Lower lobe of right lung (tissue), 2 donors: ENCODE data around the gene MNX1. TPM values are rescaled to one million over a fixed set of nuclear protein-coding genes. Genes with fewer than 3 reads are reported as not detected.

Experiments used
- ATAC-seq, 2 donors: fragments of 200-7000 bp; cut with Tn5 transposase; one replicate each; pipeline ENCODE4 v1.9.1; 2020 to 2022; ENCODE audit warnings: mild to moderate bottlenecking in 2 of 2, moderate library complexity in 2 of 2
- DNase-seq: peaks from one replicate; pipeline ENCODE4 v3.0.0-alpha.2; 2020
- H3K27ac ChIP-seq: fragments of 200-600 bp; one replicate; pipeline ENCODE4 v1.8.0; 2022
- H3K27me3 ChIP-seq: fragments of 200-600 bp; one replicate; pipeline ENCODE4 v1.8.0; 2022; ENCODE audit warnings: low read depth
- H3K36me3 ChIP-seq: fragments of 200-600 bp; one replicate; pipeline ENCODE4 v1.8.0; 2022; ENCODE audit warnings: mild to moderate bottlenecking
- H3K4me1 ChIP-seq: fragments of 200-600 bp; one replicate; pipeline ENCODE4 v1.8.0; 2022
- H3K4me3 ChIP-seq: fragments of 200-600 bp; one replicate; pipeline ENCODE4 v1.8.0; 2022; ENCODE audit warnings: mild to moderate bottlenecking
- H3K9me3 ChIP-seq: fragments of 200-600 bp; one replicate; pipeline ENCODE4 v1.8.0; 2022
- CTCF ChIP-seq: fragments of 200-600 bp; IDR thresholded peaks from one replicate; pipeline ENCODE4 v1.8.0; 2022; ENCODE audit warnings: antibody characterized with exemption, mild to moderate bottlenecking
- intact Hi-C: fragments of 100-400 bp; cut with DNase I; formaldehyde crosslinking; loops from one replicate; pipeline ENCODE4 v1.11.0; 2022
- total RNA-seq: library from RNA; stranded (reverse); fragmentation: NEBNext Ultra II Directional; extraction: Animal tissue kit (Norgen Biotek cat#: 25700); gene quantifications from one replicate; pipeline ENCODE4 v1.2.1, GENCODE V29; 2021
- donor health status: DM: no; HTN: yes; CAD: no; lungs with severe emphysema.

MNX1 gene
- total RNA-seq, 1 donor from 2014 or later: 0.74 TPM

GRCh38 chr7:157003756-157004520, 6.5 kb downstream of the MNX1 start:
- no peak for TF ChIP-seq CTCF
- intact Hi-C loops: no loop called here
- no peak for DNase-seq
- Histone ChIP-seq H3K27ac (no peak overlapping the region), H3K4me1 (peaks cover 25% of the 10 kb centered on the region), H3K4me3 (no peak overlapping the region), H3K9me3 (no peaks in the 10 kb centered on the region), H3K36me3 (no peaks in the 10 kb centered on the region), H3K27me3 (peaks cover 99% of the 10 kb centered on the region)
- no peak for ATAC-seq

DNA sequence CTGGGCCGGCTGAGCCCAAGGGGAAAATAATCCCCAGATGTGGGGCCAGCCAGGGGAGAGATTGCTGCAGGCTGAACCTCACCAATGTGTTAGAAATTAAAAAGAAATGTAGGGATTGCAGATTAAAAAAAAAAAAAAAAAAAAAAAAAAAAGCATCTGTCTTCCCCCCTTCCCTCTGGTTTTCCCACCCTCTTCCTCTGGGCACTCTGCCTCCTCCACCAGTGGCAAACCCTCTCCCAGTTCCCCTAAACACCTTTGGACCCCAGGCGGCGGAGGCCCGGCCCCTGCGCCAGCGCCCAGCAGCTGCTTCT, 7.1 kb downstream of the MNX1 start:
- H3K27me3 ChIP-seq: peaks cover 99% of the 10 kb centered on the region
- no peak overlapping the region for H3K4me3 ChIP-seq
- peaks cover 25% of the 10 kb centered on the region for H3K4me1 ChIP-seq
- H3K27ac ChIP-seq: no peak overlapping the region
- no peaks in the 10 kb centered on the region for H3K9me3 ChIP-seq
- DNase-seq (no peak), ATAC-seq (no peak)
- intact Hi-C loops: no loop called here
- no peaks in the 10 kb centered on the region for H3K36me3 ChIP-seq
- no peak for TF ChIP-seq CTCF

GRCh38 chr7:157002819-157003421, 7.5 kb downstream of the MNX1 start:
- ATAC-seq (no peak), DNase-seq (no peak)
- Histone ChIP-seq H3K27ac (no peak overlapping the region), H3K9me3 (no peaks in the 10 kb centered on the region), H3K36me3 (no peaks in the 10 kb centered on the region), H3K27me3 (peaks cover 99% of the 10 kb centered on the region), H3K4me1 (peaks cover 25% of the 10 kb centered on the region), H3K4me3 (no peak overlapping the region)
- intact Hi-C loops: no loop called here
- TF ChIP-seq CTCF: no peak

- Histone ChIP-seq H3K4me1 (peaks cover 25% of the 10 kb centered on the region), H3K36me3 (no peaks in the 10 kb centered on the region)
Measured at GRCh38 chr7:157001920-157002818, 8.3 kb downstream of the MNX1 start.

More at GRCh38 chr7:157001920-157002818, 8.3 kb downstream of the MNX1 start:
- no peak for DNase-seq
- TF ChIP-seq CTCF: no peak
- no peak overlapping the region for H3K27ac ChIP-seq
- H3K9me3 ChIP-seq: no peaks in the 10 kb centered on the region
- H3K27me3 ChIP-seq: peaks cover 96% of the 10 kb centered on the region
- intact Hi-C loops: no loop called here
- H3K4me3 ChIP-seq: no peak overlapping the region
- no peak for ATAC-seq
